ENCODE data around the gene ITGB6.

The ITGB6 gene

GRCh38 chr2:160097326-160097725 is 102.7 kb downstream of the ITGB6 start:
- TF ChIP-seq ZFX (IDR thresholded peaks at IDR 0.05) (no peak), CTCF (conservative IDR thresholded peaks at IDR 0.05) (no peak)
- no peak overlapping the region for H3K27ac ChIP-seq

DNA sequence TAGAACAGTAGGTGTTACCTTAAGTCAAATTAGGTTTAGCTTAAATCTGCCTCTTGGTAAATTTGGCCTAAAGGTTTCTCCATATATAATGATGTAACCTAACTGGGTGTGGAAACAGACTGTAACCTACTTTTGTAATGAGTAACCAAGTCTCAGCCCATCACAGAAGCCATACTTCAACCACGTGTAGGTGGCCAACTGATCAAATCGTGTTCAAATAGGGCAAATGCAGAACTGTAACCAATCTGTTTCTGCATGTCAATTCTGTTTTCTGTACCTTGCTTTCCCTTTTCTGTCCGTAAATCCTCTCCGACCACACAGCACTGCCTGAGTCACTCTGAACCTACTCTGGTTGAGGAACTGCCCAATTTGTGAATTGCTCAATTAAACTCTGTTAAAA is 103.7 kb downstream of the ITGB6 start:
- H3K27ac ChIP-seq = no peak overlapping the region
- TF ChIP-seq ZFX (IDR thresholded peaks at IDR 0.05) (no peak), CTCF (conservative IDR thresholded peaks at IDR 0.05) (no peak)

DNA sequence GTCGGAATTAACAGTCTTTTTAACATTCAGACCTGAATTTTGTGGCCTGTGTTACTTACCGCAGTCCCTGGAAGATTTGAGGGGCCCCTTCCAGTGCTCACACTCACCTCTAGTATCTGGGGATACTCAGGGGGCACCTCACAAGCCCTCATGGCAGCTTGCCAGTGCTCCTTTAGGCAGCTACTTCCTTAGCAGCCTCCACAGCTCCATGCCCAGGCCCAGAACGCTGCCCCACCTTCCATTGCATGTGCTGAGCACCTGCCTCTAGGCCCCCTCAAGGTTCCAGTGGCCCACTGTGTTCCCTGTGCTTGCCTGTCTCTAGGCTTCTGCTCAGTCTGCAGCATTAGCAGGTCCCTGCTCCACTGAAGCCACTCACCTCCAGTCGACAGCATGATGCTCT is 107.6 kb downstream of the ITGB6 start:
- TF ChIP-seq ZFX (IDR thresholded peaks at IDR 0.05) (no peak), CTCF (conservative IDR thresholded peaks at IDR 0.05) (no peak)
- H3K27ac ChIP-seq = no peak overlapping the region

DNA sequence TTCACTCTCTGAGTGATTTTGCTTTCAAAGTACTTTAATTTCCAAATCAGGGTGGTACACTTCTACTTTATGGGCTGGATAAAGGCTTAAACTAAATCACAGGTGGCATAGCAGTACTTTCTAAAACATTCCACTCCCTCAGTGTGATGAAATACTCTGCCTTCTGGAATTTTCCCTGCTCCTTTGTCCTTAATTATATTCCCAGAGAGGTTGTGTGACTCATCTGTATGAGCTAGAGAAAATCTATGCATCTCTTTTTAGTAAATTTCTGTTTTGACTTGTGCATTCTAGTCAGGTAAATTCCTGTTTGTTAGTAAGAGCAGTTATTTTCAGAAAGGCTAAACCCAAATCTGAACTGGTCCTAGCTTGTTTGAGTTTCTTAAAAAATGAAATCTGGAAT is 108.7 kb downstream of the ITGB6 start:
- no peak overlapping the region for H3K27ac ChIP-seq
- TF ChIP-seq ZFX (IDR thresholded peaks at IDR 0.05) = no peak
- TF ChIP-seq CTCF (conservative IDR thresholded peaks at IDR 0.05) = no peak

GRCh38 chr2:160087854-160088745 is 112.0 kb downstream of the ITGB6 start:
- no peak overlapping the region for H3K27ac ChIP-seq
- TF ChIP-seq ZFX (IDR thresholded peaks at IDR 0.05) (no peak), CTCF (conservative IDR thresholded peaks at IDR 0.05) (peak; percentile 49)

DNA sequence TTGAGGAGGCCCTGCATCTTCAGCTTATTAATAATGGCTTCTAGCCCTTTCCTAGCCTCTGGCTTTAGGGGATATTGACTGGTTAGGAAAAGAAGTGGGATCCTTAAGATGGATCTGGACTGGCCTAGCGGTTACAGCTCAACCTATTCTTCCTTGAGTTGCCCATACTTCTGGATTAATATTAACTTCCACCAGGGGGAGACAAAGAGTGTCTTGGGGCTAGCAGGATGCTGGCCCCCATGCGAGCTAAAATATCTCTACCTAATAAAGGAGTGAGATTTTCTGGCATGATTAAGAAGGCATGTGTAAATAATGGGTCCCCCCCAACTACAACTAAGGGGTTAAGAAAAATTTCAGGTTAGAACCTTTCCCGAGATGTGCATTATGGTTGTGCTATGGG is 114.4 kb downstream of the ITGB6 start:
- TF ChIP-seq CTCF (conservative IDR thresholded peaks at IDR 0.05) (peak; percentile 62), ZFX (IDR thresholded peaks at IDR 0.05) (no peak)
- H3K27ac ChIP-seq = no peak overlapping the region

DNA sequence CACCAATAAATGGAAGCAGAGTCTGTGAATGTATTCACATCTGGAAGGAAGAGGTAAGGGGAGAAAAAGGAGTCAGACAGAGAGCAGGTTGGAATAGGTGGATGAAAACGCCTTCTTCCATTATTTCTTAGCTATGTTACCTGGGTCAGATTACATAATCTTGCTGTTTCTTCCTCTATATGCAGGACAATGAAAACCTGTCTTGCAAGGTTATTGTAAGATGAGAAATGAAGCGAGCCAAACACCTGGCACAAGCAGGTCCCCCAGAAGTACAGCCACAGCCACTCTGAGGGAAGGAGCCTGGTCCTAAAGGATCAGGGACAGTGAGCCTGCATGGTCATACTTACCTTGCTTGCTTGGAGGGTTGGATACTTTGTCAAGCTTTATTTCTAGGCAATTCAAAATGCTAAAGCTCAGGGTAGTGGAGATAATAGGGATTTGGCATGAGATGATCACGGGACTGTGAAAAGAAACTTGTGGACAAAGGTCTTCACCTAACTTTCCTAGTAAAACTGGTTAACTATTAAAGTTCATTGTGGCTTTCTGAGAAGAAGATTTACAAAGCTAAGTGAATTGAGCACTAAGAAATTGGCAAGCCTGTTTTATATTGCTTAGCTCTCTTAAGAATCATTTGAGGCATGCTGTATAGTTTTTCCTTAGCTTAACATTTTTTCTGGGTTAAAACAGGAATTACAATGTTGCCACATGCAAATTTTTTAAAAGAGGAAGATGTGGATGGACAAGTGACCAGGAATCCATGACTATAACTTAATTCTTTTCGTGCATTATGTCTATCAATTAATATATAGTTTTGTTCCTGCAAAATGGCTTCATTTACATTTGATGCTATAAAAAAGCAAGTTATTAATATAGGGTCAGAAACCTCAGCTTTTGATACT is 121.9 kb downstream of the ITGB6 start:
- H3K27ac ChIP-seq = no peak overlapping the region
- TF ChIP-seq ZFX (IDR thresholded peaks at IDR 0.05) = no peak
- no peak for TF ChIP-seq CTCF (conservative IDR thresholded peaks at IDR 0.05)

Data from C4-2B (cell line).